IPS-18a (cell line): ENCODE results near the gene FSTL4.

Experiments used
- H3K27ac ChIP-seq: one replicate; pipeline ENCODE4 v1.5.1; 2013; ENCODE audit warnings: low read length
- H3K27me3 ChIP-seq: one replicate; pipeline ENCODE4 v1.6.1; 2013; ENCODE audit warnings: mild to moderate bottlenecking, low read length; ENCODE audit not compliant: control insufficient read depth, insufficient read depth
- H3K36me3 ChIP-seq: one replicate; pipeline ENCODE4 v1.6.1; 2013; ENCODE audit warnings: low read depth, low read length; ENCODE audit not compliant: control insufficient read depth
- H3K4me1 ChIP-seq: one replicate; pipeline ENCODE4 v1.6.1; 2013; ENCODE audit warnings: low read depth, low read length; ENCODE audit not compliant: control insufficient read depth
- H3K4me3 ChIP-seq: one replicate; pipeline ENCODE4 v1.5.1; 2013; ENCODE audit warnings: low read length
- H3K9ac ChIP-seq: one replicate; pipeline ENCODE4 v1.6.1; 2013; ENCODE audit warnings: mild to moderate bottlenecking, low read length, moderate library complexity
- H3K9me3 ChIP-seq: one replicate; pipeline ENCODE4 v1.6.1; 2013; ENCODE audit warnings: low read depth, low read length; ENCODE audit not compliant: control insufficient read depth

Gene FSTL4

DNA sequence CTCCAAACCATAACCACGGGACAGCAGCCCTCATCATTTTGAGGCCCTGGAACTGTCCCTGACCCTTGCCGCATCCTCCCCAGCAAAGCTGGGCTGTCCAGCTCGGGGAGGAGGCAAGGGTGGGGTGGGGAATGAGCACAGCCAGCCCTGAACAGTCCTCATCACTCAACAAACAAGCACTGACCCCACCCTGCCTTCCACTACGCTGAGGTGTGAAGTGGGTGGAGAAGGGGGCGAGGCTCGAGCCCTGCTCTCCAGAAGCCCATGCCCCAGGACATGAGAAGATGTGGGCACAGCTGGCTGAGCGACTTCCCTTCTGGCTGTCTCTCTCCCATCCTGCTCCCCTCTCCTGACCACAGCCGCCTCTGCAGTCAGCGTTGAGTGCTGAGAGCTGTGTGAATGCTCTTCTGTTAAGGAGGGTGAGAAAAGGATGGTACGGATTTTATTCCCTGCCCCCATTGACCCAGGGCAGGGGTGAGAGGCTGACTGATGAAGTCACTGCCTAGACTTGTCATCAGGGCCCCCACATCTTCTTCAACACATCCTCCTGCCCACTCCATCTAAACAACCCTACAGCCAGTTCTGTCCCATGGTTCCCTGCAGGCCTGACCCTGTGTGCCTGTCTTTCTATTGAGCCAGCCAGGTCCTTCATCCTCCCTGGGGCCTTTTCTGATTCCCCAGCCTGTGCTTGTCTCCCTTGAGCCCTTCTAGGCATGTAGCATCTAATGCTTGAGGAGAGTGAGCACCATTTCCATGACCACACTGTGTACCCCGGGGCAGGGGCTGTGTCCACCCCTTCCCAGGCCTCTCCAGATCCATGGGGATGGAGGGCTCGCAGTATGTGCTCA lies 276.0 kb downstream of the FSTL4 start:
- Histone ChIP-seq H3K4me1 (peaks cover 15% of the 10 kb centered on the region), H3K9me3 (no peaks in the 10 kb centered on the region), H3K4me3 (no peak overlapping the region), H3K9ac (no peak overlapping the region), H3K27me3 (no peaks in the 10 kb centered on the region), H3K36me3 (no peaks in the 10 kb centered on the region), H3K27ac (no peak overlapping the region)

DNA sequence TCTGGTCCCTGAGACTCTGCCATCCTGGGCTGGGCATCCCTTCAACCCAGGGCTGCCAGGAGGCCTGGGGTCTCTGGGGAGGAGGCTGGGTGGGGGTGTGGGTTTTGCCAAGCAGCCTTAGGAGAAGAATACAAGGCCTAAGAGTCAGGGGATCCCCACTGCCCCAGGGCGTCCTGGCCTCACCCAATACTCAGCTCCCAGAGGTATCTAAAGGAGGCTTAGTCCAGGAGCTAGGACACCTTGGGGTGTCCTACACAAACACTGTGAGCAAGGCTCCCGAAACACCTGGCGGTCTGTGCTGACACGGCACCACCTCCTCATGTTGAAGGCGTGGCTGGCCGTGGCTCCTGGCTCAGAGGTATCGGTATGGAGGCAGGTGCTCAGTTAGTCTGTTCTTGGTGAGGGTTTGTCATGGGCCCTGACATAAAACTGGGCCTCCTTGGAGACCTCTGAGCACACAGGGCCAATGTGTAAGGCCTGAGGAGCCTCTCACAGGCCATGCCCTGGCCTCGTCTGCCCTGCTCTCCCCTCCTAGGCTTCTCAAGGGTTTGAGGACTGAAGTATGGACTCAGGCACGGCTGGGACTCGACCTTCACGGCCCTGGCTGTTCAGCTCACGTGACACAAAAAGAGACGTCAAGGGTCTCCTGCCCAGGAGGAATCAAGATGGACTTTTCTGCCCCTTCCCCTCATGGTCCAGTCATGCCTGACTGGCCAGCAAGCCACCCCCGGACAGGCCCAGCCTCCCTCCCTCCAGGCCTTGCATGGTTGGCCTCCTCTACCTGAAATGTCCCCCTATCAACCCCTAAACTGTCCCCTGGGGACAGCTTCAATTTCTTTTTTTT lies 277.3 kb downstream of the FSTL4 start:
- Histone ChIP-seq H3K27me3 (no peaks in the 10 kb centered on the region), H3K4me1 (peaks cover 9% of the 10 kb centered on the region), H3K4me3 (no peak overlapping the region), H3K36me3 (no peaks in the 10 kb centered on the region), H3K9me3 (no peaks in the 10 kb centered on the region), H3K9ac (no peak overlapping the region), H3K27ac (no peak overlapping the region)

DNA sequence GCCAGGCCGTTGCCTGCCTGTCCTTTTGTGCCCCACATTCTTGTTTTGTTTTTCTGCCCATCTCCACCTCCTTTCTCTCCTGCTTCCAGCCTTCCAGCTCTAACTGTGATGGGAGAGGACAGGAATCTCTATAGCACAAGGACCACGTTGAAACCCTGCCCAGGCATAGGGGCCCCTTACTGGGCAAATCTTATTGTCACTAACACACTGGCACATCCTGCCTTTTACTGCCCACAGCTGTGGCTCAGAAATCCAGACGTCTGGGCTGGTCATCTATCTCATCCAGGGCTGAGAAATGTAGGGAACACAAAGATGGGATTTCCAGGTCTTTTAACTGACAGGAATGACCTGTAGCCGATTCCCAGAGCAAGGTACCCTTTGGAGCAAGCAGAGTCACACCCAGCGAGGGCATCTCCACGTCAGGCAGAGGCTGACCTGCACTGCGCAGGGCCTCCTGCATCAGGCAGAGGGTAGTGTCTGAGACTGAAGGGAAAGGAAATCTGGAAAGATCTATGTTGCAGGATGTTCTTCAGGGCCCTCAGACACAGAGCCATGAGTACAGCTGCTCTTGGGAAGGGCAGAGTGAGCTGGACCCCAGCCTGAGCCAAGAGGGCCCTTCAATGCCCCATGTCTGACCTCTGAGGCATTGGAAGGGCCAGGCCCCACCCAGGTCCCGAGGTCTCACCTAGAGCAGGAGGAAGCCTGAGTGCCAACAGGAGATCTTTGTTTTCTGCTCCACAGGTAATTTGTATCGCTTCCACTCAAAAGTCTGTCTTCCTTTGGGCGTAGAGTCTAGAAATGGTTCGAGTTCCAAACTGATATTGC lies 278.8 kb downstream of the FSTL4 start:
- H3K4me1 ChIP-seq: peaks cover 12% of the 10 kb centered on the region

DNA sequence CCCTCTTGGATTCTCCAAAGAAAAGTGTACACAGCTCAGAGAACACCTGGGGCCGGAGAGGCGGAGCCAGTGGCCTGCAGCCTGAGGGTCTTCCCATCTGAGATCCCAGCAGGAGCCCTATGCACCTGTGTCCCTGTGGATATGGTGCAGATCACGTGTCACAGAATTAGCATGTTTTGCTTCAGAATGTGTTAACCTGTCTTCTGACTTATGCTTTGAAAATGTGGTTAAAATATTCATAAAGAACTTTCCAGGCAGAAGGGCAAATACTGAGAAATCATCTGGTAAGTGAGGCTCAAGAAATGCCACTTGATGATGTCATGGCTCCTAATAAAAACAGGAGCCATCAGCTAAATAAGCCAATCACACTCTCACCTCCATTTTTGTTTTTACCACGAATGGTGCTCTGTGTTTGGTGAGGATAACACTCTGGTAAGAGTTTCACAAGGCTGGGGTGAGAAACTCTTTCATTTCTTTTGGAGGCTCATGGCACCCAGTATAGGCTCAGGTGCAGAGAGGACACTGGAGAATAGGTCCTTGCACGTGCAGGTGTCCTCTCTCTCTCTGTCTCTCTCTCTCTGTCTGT lies 279.8 kb downstream of the FSTL4 start:
- Histone ChIP-seq H3K27me3 (no peaks in the 10 kb centered on the region), H3K4me1 (peaks cover 22% of the 10 kb centered on the region), H3K4me3 (no peak overlapping the region)

More for the DNA sequence above, 278.8 kb downstream of the FSTL4 start:
- H3K36me3 ChIP-seq: no peaks in the 10 kb centered on the region
- no peaks in the 10 kb centered on the region for H3K9me3 ChIP-seq
- H3K27me3 ChIP-seq: no peaks in the 10 kb centered on the region
- no peak overlapping the region for H3K27ac ChIP-seq
- H3K4me3 ChIP-seq: no peak overlapping the region
- no peak overlapping the region for H3K9ac ChIP-seq

DNA sequence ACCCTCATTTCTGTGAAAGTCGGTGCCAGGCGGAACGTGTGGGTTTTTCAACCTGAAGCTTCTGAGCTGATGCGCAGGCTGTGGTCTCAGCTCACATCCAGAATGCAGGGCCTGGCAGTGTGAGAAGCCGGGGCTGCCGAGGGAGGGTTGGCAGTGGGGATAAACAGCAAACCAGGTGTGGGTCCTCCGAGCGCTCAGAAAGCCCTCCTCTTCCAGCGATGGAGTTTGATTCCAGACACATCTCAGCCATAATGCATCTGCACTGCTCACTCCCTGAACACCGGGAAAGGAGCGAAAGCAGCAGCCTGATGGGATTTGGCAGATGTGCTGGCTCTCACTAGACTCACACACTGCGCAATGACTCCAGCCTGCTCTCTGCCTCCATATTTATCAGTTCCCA lies 280.4 kb downstream of the FSTL4 start:
- Histone ChIP-seq H3K36me3 (no peaks in the 10 kb centered on the region), H3K4me3 (no peak overlapping the region), H3K27me3 (peaks cover 5% of the 10 kb centered on the region), H3K9me3 (no peaks in the 10 kb centered on the region), H3K27ac (no peak overlapping the region), H3K4me1 (peaks cover 28% of the 10 kb centered on the region), H3K9ac (no peak overlapping the region)

More for the DNA sequence above, 279.8 kb downstream of the FSTL4 start:
- no peaks in the 10 kb centered on the region for H3K36me3 ChIP-seq
- H3K9me3 ChIP-seq: no peaks in the 10 kb centered on the region
- no peak overlapping the region for H3K27ac ChIP-seq
- H3K9ac ChIP-seq: no peak overlapping the region

DNA sequence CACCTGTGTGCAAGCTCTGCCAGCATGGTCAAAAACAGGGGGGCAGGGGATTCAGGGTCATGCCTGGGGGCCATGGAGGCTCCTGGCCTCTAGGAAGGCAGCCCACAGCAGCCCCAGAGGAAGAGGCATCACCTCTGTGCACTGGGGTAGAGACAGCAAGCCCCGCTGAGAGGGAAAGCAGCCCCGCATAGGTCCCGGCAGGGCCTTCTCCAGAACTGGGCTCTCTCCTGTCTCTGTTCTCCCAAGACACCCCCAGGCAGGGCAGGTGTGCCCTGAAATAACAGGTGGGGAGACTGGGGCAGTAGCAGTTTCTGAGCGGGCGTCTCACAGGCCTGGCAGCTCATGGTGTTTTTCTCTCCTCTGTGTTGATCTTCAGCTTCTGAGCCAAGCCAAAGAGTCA lies 281.4 kb downstream of the FSTL4 start:
- Histone ChIP-seq H3K4me3 (no peak overlapping the region), H3K9me3 (no peaks in the 10 kb centered on the region), H3K9ac (no peak overlapping the region), H3K27me3 (peaks cover 12% of the 10 kb centered on the region), H3K36me3 (no peaks in the 10 kb centered on the region), H3K4me1 (peaks cover 28% of the 10 kb centered on the region), H3K27ac (no peak overlapping the region)

- Histone ChIP-seq H3K27me3 (peaks cover 15% of the 10 kb centered on the region), H3K36me3 (no peaks in the 10 kb centered on the region), H3K27ac (no peak overlapping the region), H3K9ac (no peak overlapping the region), H3K4me3 (no peak overlapping the region), H3K4me1 (peaks cover 28% of the 10 kb centered on the region), H3K9me3 (no peaks in the 10 kb centered on the region)
Observed at GRCh38 chr5:133328800-133329199, 283.5 kb downstream of the FSTL4 start.

- H3K27ac ChIP-seq: no peak overlapping the region
- no peaks in the 10 kb centered on the region for H3K36me3 ChIP-seq
- peaks cover 15% of the 10 kb centered on the region for H3K27me3 ChIP-seq
- H3K9ac ChIP-seq: no peak overlapping the region
- H3K4me1 ChIP-seq: peaks cover 28% of the 10 kb centered on the region
- no peak overlapping the region for H3K4me3 ChIP-seq
- no peaks in the 10 kb centered on the region for H3K9me3 ChIP-seq
Observed at GRCh38 chr5:133327946-133328401, 284.4 kb downstream of the FSTL4 start.

DNA sequence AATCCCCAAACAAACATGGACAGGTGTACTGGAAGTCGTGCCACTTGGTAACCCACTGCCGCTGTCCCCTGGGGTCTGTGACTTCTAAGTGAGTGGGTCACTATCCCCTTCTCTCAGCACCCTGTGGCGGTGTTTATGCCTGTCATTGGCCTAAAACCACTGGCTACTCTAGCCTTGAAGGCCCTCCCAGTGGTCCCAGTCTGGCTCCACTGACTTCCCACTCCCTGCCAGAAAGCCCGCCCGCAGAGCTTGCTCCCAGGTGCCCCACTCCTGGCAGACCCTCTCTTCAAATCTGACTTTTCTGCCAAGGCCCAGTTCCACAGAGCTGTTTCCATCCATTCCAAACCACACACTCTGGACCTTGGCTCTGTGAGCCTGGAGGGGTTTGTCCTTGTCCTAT lies 286.0 kb downstream of the FSTL4 start:
- H3K27me3 ChIP-seq: peaks cover 15% of the 10 kb centered on the region
- no peak overlapping the region for H3K9ac ChIP-seq
- H3K4me1 ChIP-seq: peaks cover 23% of the 10 kb centered on the region
- no peaks in the 10 kb centered on the region for H3K36me3 ChIP-seq
- H3K27ac ChIP-seq: no peak overlapping the region
- no peak overlapping the region for H3K4me3 ChIP-seq
- H3K9me3 ChIP-seq: no peaks in the 10 kb centered on the region

DNA sequence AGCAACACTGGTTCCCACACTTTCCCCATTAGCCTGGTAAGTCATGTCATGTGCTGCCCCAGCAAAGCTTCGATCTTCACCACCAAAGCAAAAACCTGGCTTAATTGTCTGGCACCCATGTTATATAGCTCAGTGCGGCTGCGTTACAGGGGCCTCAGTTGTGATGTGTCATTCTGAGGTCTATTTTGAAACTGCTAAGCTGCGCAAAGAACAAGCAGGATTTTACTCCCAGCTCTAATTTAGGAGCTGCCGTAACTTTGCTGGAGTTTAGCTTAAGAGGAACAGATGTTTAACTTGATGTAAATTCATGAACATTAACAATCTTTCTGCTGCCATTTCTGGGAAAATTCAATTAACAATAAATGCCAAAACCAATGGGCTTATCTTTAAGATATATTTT lies 286.5 kb downstream of the FSTL4 start:
- Histone ChIP-seq H3K9me3 (no peaks in the 10 kb centered on the region), H3K4me3 (no peak overlapping the region), H3K27ac (no peak overlapping the region), H3K9ac (no peak overlapping the region), H3K4me1 (peaks cover 19% of the 10 kb centered on the region), H3K27me3 (peaks cover 15% of the 10 kb centered on the region), H3K36me3 (no peaks in the 10 kb centered on the region)

GRCh38 chr5:133324926-133325325 lies 287.4 kb downstream of the FSTL4 start:
- Histone ChIP-seq H3K4me3 (no peak overlapping the region), H3K9me3 (no peaks in the 10 kb centered on the region), H3K27ac (no peak overlapping the region), H3K27me3 (peaks cover 15% of the 10 kb centered on the region), H3K9ac (no peak overlapping the region), H3K4me1 (peaks cover 24% of the 10 kb centered on the region), H3K36me3 (no peaks in the 10 kb centered on the region)
